ENCODE results near the gene MED12L.

Gene MED12L

DNA sequence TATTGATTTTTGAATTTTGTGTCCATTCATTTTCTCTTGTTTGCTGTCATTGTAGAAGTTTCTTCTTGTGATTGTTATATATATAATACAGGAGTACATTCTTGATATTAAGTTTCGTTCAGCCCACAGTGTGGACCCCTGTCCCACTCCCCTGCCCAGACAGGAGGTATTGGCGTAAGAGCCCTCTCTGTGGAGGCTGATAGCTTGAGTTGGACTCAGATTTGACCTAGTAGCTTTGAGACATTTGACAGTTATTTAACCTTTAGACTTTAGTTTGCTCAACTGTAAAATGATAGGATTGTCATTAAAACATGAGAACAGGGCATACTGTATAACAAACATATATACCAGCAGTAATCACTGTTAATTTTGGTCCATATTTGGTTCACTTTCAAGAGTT lies 90.5 kb downstream of the MED12L start:
- DNase-seq (ENCODE audit: low read depth) = no peak

DNA sequence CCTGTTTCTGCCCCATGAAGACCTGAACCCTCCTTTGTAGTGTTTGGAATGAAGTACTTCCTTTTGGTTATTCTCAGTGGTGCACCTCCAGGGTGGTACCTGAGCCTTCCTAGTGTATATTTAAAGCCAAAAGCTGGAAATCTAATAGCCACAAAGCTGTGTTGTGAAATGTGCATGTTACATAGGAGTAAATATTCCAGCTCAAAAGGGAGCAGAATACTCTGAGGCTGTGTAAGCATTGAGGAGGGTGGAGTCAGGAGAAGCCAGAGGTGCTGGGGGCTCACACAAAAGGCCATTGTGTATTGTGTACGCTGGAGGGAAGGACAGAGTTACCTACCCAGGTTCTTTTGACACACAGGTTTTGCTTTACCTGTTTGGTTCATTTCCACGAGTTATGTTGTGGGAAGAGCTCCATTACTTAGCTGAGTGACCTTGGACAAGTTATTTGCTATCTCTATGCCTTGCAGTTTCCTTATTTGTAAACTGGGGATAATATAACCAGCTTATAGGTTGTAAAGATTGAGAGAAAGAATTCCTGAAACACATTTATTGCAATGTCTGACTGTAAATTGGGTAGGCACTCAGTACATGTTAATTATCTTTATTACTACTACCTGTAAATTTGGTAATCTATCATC lies 92.9 kb downstream of the MED12L start:
- DNase-seq (ENCODE audit: low read depth) = no peak

DNA sequence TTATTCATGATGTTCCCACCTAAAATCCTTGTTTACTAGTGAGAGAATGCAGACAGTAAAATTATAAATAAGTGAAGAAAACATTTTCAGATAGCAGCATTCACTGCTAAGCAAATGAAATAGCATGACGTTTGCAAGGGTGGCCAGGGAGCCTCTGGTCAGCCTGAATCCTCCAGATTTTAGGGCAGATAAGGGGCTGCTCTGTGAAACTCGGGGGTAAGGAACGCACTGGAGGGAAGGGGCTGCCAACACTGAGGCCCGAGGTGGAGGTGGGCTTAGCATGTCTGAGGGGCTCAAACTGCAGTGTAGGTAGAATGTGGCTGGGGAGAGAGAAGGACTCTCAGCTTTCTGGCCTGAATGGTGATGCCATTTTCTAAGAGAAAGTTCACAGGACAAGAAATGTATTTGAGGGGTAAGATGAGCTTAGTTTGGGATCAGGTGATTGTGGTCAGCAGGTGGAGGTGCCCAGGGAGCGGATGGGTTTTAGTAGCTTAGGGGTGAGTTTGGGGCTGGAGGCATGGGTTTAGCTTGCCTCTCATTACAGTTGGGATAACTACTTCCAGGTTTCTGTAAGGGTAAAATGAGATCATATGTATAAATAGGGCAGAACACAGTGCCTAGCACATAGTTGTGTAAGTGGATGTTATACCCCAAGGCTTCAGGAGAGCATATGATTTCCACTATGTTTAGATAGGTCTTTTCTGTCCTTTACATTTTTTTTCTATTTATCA lies 97.0 kb downstream of the MED12L start:
- DNase-seq (ENCODE audit: low read depth) = no peak

DNA sequence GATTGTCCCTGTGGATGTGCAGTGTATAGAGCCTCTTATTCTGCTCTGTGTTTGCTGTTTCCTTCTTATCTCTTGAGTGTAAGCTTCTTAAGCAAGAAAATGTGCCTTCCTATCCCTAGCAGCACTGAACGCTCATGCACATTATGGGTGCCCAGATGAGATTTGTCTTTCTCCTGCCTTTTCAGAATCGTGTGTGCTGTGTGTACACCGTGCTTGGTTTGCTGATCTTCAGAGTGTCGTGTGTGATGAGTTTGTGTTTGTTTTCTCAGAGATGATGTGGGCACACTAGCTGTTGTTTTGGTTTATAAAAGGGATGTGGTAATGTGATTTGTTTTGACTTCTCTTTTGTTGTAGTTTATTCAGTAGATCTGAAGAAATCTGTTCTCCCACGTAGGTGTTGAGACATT lies 97.8 kb downstream of the MED12L start:
- DNase-seq (ENCODE audit: low read depth) = no peak

DNA sequence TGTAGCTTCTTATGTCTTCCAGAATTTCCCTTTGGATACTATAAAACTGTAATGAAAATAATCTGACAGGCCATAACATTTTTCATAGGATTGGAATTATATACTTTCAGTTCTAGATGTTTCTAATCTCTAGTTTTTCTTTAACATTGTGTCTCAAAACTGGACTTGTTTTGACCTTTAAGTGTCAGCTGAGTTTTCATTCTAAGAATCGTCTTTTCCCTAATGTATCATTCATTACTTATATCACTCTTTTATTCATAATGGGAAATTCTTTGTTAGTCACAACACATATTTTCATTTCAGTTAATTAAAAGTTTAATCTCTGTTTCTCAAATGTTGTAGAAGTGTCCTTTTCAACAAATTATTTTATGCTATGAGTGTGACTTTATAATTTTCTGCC lies 105.6 kb downstream of the MED12L start:
- DNase-seq (ENCODE audit: low read depth) = no peak

DNA sequence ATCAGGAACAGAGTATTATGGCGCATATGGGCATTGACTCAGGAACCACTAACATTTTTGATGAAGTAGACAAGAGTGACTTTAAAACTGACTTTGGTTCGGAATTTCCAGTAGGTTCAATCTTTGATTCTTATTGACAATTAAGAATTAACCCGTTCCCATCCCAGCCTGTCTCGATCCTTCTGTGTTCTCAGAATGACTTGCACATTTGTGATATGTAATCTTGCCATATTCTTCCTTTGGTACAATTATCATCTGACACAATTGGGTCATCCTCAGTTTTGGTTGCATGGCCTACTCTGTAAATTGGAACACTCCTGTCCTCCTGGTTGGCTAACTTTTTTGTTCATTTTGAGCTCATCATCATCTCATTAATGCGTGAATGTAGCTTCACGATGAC lies 107.1 kb downstream of the MED12L start:
- no peak for DNase-seq (ENCODE audit: low read depth)

DNA sequence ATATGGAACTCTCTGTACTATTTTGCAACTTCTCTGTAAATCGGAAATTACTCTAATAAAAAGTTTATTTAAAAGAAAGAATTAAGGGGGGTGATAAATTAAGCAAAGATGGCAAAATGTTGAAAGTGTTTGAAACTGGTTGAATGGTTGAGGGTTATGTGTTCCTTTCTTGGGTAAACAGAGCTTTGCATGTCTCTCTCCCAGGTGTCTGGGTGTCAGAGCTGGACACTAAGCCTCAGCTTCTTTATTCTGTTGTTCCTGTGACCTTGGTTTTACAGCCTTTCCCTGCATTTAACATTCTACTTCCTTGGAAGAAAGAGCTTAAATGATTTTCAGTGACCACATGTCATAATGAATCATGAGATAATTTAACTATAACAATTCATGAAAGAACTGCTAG lies 110.4 kb downstream of the MED12L start:
- DNase-seq (ENCODE audit: low read depth) = no peak

DNA sequence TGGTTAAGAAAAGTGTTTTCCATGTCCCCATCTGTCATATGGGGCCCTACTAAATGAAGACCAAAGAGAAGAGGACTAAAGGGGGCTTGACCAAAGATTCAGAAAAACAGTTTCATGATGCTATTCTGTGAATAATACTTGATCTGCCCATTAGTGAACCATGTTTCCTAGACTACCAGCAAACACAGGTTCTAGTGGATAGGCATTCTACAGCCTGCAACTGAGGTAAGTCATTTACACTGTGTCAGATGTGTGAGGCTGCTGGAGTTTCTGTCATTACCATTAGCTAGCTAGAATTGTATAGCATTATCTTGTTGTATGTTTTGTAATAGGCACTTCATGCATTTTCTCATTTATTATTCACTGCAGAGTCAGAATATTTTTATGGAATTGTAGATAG lies 111.0 kb downstream of the MED12L start:
- DNase-seq (ENCODE audit: low read depth) = no peak

DNA sequence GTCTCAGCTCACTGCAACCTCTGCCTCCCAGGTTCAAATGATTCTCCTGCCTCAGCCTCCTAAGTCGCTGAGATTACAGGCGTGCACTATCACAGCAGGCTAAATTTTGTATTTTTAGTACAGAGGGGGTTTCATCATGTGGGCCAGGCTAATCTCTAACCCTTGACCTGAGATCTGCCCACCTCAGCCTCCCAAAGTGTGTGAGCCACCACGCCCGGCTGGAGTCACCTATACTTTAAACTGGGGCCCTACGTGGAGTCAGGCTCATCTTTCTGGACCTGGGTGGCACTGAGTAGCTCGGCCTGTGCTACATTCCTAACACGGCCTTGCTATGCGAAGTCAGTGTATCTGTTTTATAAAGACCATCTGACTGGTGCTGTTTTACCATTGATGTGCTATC lies 111.8 kb downstream of the MED12L start:
- no peak for DNase-seq (ENCODE audit: low read depth)

DNA sequence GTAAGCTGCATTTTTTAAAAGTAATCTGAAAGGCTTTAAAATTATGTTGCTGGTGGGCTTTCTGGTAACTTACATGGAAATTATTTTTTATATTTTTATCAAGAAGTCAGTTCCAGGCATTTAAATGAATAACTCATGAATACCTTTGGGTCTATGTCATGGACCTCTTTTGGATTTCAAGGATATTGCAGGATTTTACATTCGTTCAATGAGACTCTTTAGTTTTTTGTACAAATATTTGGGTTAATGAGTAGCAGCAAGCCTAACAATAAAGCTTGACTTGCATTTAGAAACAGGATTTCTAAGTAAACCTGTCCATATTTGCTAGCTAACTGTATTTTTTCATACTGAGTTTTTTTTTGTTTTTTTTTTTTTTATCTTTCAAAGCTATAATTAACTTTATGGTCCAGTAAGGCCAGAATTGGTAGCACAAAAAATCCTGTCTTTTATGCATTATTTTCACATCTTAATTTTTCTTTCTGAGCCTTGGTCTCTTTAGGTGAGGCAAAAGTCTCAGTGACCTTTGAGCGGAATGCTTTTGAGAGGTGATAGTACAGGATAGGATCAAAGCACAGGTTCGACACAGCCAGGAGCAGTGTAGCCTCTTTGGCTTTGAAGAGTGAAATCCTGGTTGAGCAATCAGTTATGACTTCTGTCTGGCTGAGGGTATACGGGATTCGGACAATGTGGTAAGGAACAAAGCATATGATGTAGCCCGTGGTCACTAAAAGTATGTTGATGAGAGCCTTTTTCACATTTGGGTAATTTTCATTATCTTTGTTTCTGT lies 112.7 kb downstream of the MED12L start:
- no peak for DNase-seq (ENCODE audit: low read depth)

DNA sequence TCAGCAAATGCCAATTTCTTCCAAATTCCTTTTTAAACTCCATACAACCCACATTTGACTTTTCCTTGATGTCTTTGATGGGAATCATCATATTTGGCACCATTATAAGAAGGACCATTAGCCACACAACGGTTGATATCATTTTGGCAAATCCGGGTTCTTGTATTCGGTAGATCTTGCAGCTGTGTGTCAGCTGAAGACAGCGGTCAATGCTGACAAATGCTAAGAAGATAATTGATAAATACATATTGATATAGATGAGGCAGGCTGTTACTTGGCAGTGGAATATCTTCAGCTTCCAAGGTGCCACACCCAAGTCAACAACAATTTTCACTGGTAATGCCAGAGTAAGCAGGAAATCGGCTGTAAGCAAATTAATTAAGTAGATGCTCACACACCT lies 113.4 kb downstream of the MED12L start:
- no peak for DNase-seq (ENCODE audit: low read depth)

DNA sequence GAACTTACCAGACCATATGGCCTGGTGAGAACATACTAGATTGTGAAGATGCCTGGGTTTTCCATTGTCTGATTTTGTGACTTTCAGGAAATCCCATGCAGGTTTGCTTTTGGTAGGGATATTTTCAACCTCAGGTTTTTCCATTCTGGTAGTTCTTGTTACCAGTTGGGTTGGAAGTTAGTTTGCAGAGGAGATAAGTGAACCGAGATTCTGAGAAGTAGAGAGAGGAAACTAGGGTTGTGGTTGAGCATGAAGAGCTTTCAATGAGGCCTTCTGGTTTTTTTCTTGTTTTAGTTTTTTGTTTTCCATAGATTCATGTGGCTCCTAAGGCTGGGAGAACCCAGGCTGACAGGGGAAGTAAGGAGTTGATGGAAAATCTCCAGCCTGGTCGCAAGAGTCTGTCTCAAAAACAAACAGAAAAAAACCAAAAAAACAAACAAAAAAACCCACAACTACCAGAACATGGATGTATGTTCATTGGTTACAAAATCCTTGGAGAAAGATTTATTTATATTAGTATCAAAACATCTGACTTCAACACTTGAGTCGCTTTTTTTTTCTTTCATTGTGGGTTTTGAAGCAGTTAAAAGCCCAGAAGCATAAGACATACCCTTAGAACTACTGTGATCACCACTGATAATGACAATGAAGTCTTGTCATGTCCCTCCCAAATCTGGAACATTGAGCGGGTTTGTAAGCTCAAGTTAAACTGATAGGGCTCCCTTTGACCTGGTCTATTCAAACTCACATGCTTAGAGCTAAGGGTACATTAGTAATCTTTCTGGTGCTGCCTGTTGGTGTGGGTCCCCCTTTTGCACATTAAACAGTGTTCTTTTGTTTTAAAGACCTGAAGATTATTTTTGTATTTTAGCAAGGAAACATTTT lies 114.3 kb downstream of the MED12L start:
- no peak for DNase-seq (ENCODE audit: low read depth)

DNA sequence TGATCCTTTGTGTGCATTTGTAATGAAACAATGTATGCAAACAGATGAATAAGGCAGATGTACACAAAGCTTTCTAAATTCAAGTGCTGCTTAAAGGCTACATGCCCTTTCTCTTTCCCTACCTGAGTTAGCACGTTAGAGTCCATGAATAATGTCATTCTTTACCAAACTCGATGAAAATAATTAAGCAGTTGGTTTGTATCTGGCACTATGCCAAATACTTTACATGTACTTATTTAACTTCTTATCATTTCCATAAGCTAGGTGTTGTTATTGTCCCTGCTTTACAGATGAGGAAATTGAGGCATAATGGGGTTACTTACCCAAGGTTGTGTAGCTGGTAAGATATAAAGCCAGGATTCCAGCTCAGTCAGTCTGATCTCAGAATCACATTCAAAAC lies 115.1 kb downstream of the MED12L start:
- no peak for DNase-seq (ENCODE audit: low read depth)

DNA sequence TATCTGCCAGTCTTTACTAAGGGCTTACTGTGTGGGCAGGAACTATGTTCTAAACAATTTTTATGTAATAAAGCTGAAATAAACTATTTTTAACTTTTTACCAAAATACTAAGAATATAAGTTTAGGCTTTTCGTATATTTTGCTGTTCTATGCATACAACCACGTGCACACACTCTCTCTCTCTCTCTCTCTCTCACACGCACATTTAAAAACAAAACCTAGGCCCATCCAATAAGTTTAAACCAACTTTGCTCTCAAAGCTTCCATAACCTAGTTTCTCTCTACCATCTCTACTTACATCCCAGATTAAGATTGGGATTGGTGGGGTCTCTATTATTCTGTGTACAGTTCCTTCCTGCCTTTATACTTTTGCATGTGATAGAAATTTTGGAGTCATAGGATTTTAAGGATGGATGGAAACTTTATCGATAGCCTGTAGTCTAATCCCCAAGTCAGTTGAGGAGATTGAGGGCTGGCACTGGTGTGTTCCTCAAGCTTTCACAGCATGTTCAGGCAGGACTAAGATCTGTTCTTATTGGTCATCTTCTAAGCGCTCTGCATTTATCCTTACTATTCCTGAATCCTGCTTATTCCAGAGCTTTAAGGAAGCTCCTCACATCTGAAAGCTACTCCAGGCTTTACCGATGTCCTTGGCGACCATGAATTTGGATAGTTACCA lies 115.7 kb downstream of the MED12L start:
- no peak for DNase-seq (ENCODE audit: low read depth)

DNA sequence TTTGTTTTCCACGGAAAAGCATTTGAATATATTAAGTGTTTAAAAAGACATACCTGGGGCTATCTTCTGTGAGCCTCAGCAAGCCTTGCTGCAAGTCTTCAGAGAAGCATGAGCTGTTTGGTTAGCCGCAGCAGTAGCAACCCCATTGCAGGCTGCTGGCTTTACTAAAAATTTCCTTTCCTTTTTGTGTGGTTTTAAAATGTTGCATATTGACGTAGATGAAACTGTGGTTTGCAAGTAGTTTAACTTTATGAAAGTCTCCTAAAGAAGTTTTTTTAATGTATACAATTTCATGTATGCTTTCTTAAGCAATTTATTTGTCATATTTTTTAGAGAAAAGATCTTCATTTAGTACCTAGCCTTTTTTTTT lies 117.6 kb downstream of the MED12L start, which contains the start of gene GPR171:
GPR171 (minus strand) TSS at position 166 of the 370 bp plus-strand sequence. CDS start 3,830 bp downstream, outside the sequence.
- DNase-seq (ENCODE audit: low read depth) = no peak

DNA sequence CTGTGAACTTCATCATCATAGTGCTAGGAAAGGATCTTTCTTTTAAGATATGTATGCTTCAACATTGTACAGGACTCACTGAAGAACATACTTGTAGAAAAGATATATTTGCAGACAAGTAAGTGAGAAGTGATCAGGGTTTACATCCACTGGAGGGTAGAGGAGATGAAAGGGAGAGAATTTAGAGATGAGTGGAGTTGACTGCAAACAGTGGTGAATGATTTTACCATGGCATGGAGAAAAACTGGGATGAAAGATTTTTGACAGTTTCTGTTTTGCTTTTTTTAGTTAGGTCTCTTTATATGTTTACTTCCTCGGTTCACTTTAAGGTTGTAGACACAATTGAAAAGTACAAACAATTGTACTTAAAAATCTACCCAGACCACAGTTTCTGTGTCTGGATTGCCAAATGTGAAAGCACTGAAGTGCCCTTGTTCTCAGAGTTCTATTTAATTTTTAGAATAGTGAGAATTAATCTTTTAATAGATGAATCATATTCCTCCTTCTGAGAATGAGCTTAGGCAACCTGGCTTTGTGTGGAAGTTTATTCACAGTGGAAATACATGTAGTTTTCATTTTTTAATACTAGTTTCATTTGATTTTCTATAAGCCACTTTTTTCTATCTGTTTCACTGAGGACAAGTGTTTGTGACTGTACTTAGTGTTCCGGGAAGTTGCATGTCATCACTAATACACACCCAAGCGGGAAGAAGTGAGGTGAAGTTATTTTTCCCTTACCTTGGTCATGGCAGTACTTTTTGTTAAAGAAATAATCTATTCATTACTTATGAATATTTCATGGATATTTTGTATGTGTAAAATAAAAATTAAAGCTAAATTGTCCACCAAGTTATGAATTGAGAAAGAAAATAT lies 119.3 kb downstream of the MED12L start:
- no peak for DNase-seq (ENCODE audit: low read depth)

DNA sequence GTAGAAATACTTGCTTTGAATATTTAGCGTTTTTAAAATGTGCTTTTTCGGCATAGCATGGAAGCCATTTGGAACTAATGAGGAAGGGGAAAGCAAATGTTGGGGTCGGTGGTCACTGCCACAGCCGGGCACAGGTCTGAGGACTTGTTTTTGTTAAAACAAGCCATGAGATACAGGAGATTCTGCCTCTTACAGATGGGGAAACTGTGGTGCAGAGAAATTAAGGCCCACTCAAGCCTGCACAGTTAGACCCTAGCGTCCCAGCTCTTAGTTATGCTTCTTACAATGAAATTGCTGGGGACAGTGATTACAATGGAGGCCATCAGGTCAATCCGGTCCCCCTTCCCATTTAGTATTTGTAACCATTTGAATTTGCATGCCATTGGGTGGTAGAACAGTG lies 120.0 kb downstream of the MED12L start:
- no peak for DNase-seq (ENCODE audit: low read depth)

DNA sequence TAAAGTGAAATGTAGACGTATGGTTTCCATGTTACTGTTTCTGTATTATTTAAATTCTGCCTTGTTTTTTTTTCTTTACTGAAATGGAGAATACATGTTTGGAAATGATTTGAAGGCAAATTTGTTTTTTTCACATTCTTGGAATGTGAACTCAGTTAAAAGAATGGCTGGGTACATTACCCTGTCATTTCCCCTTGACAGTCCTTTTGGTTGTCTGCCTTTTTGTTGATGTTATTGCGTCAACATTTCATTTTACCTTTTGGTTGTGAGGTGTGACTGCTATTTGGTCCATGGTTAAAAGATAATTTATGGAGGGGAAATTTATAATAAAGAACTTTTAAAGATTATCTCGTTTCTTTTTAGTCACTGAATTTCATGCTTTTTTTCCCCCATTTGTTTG lies 120.7 kb downstream of the MED12L start:
- DNase-seq (ENCODE audit: low read depth) = no peak

DNA sequence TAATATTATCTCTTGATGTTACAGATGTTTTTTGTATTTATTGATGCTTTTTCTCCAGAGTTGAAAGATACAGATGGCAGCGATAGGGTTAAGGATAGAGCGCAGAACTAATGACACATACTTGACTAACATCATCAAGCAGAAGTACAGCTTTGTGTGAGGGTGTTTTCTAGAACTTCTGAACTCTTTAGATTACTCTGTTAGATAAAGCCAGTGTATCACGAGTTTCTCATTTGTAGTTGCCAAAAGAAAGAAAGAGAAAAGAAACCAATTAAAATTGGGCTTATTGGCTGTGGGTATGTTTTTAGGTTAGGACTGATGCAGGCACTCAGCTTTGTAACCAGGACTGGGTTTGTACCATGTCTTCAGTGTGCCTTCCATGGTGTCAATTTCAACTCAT lies 124.2 kb downstream of the MED12L start:
- no peak for DNase-seq (ENCODE audit: low read depth)

DNA sequence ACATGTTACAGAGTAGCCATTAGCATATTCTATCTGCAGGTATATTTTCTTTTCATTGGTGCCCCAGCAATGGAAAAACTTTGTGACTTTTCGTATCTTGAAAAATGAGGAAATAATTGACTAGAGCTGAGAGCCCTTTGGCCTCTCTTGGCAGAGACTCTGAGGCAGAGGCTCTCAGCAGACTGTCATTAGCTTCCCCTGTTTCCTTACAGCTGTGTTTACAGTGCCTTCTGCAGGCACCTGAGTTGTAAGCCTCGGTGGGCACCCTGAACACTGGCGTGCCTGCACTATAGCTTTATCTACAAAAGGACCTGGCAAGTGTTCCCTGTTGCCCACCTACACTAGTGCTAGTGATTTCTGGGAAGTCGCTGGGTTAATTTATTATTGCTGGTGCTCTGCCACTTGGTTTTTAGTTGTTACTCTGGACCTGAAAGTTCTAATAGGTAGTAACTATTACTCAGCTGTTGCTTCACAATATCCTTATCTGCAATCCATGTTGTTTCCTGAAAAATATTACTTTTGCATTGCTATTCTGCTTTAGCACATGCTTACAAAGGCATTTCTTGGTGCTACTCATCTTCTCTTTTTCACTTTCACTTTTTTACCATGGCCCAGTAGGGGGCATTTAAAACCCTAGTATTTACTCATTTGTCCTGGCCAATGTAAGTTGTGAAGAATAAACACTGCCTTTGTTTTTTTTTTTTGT lies 125.4 kb downstream of the MED12L start:
- DNase-seq (ENCODE audit: low read depth) = no peak
